Measurements from ENCODE around the gene ARHGAP1. TPM values are rescaled to one million over a fixed set of nuclear protein-coding genes. Genes with fewer than 3 reads are reported as not detected.

The ARHGAP1 gene
- total RNA-seq, 1 donor from 2014 or later, result 59.1 TPM

DNA sequence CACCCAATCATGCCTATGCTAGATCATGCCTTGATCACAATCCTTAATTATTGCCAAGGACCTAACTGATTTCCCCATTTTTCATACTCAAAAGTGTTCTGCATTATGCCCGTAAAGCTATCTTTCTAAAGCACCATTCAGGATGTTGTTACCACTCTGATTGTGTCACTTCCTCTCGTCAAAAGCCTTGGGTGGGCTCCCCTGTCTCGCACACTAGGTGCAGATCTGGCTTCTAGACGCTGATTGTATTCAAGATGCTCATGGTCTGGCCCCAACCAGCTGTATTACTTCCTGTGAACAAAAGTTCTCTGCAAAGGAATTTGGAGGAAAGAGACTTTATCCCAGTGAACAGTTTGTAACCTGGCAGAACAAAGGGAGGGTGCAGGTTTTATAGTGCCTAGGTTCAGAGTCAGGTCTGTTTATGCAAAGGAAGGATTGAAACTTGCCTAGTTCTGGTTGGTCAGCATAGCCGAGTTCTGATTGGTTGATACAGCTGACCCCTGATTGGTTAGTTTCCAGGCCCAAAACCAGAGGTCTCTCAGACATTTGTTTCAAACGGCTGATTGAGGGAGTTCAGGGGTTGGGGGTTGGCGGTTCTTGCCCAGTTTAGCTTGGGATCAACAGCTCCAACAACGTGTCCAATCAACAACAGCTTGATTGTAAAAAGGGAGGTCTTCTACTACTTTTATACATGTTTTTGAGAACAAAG lies 57.6 kb downstream of the ARHGAP1 start:
- Mint-ChIP-seq H3K9me3 (peaks cover 5% of the 10 kb centered on the region), H3K4me1 (peaks cover 5% of the 10 kb centered on the region), H3K27me3 (no peaks in the 10 kb centered on the region), H3K36me3 (ENCODE audit: low read depth) (peaks cover 42% of the 10 kb centered on the region), H3K27ac (no peak overlapping the region), H3K4me3 (no peak overlapping the region)
- no peak for DNase-seq
- intact Hi-C loops (cut with micrococcal nuclease), result no loop called here

DNA sequence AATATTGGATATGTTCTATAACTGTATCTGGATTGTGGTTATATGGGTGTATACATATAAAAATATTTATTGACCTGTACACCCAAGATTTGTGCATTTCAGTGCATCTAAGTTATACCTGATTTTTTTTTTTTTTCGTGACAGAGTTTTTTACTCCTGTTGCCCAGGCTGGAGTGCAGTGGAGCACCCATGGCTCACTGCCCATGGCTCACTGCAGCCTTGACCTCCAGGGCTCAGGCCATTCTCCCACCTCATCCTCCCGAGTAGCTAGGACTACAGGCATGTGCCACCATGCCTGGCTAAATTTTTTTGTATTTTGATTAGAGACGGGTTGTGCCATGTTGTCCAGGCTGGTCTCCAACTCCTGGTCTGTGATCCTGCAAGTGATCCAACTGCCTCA lies 58.8 kb downstream of the ARHGAP1 start:
- H3K27me3 Mint-ChIP-seq, result no peaks in the 10 kb centered on the region
- intact Hi-C loops (cut with micrococcal nuclease), result no loop called here
- H3K4me3 Mint-ChIP-seq, result no peak overlapping the region
- H3K4me1 Mint-ChIP-seq, result peaks cover 5% of the 10 kb centered on the region
- no peak for DNase-seq
- H3K27ac Mint-ChIP-seq, result no peak overlapping the region
- peaks cover 41% of the 10 kb centered on the region for H3K36me3 Mint-ChIP-seq (ENCODE audit: low read depth)
- peaks cover 5% of the 10 kb centered on the region for H3K9me3 Mint-ChIP-seq

DNA sequence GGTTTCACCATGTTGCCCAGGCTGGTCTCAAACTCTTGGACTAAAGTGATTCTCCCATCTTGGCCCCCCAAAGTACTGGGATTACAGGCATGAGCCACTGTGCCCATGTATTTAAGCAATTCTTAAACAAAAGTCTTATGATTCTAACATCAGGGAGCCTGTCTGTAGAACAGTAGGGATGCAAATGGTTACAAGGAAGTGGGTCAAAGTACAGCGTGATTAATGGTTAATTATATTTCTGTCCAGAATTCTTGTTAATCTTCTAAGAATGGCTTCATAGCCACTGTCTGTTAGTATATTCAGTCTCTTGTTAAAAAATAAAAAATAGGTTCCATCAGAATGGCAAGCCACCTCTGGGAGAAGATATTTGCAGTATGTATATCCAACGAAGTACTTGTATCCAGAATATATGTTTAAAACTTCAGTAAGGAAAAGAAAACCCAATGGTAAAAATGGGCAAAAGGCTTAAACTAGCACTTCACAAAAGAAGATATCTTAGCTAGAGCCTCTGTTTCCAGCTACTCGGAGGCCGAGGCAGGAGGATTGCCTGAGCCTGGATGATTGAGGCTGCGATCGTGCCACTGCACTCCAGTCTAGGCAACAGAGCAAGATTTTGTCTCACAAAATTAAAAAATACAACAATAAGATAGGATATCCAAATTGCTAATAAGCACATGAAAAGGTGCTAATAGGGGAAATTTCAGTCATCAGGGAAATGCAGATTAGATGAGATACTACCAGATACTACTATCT lies 60.2 kb downstream of the ARHGAP1 start:
- Mint-ChIP-seq H3K4me3 (no peak overlapping the region), H3K4me1 (peaks cover 5% of the 10 kb centered on the region), H3K36me3 (ENCODE audit: low read depth) (peaks cover 36% of the 10 kb centered on the region), H3K27ac (no peak overlapping the region), H3K9me3 (peaks cover 5% of the 10 kb centered on the region), H3K27me3 (no peaks in the 10 kb centered on the region)
- intact Hi-C loops (cut with micrococcal nuclease), result no loop called here
- DNase-seq, result no peak

GRCh38 chr11:46639197-46639839 lies 61.1 kb downstream of the ARHGAP1 start:
- intact Hi-C loops (cut with micrococcal nuclease), result no loop called here
- Mint-ChIP-seq H3K36me3 (ENCODE audit: low read depth) (peaks cover 32% of the 10 kb centered on the region), H3K27ac (no peak overlapping the region), H3K27me3 (no peaks in the 10 kb centered on the region), H3K4me3 (no peak overlapping the region), H3K9me3 (peaks cover 5% of the 10 kb centered on the region), H3K4me1 (peaks cover 5% of the 10 kb centered on the region)
- DNase-seq, result no peak

- intact Hi-C loops (cut with micrococcal nuclease), result no loop called here
- no peak overlapping the region for H3K27ac Mint-ChIP-seq
- peaks cover 8% of the 10 kb centered on the region for H3K4me1 Mint-ChIP-seq
- H3K9me3 Mint-ChIP-seq, result peaks cover 5% of the 10 kb centered on the region
- no peaks in the 10 kb centered on the region for H3K27me3 Mint-ChIP-seq
- H3K36me3 Mint-ChIP-seq (ENCODE audit: low read depth), result peaks cover 28% of the 10 kb centered on the region
- H3K4me3 Mint-ChIP-seq, result no peak overlapping the region
- no peak for DNase-seq
Observed at GRCh38 chr11:46637546-46637945, 62.9 kb downstream of the ARHGAP1 start.

DNA sequence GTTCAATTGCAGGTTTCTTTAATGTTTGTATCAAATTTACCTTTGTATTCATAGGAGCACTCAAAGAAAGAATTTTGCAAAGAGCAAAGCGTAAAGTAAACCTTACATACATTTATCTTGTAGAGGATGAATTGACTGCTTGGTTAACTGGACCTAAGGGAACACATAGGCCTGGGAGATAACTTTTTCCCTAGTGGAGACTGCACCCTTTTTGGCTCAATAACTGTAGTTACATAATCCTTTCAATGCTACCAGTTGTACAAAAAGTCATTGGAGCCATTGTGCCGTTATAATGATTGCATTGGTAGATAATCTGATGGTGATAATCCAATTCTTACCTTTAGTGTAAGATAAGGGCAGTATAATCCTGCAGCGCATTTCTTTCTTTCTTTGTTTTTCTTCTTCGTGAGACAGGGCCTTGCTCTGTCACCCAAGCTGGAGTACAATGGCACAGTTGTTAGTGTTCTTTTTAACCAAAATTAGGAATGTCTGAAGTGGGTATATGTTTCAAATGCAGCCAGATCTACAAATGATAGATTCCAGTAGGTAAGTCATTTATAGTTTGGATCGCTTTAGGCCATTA lies 64.8 kb downstream of the ARHGAP1 start:
- H3K27ac Mint-ChIP-seq, result no peak overlapping the region

DNA sequence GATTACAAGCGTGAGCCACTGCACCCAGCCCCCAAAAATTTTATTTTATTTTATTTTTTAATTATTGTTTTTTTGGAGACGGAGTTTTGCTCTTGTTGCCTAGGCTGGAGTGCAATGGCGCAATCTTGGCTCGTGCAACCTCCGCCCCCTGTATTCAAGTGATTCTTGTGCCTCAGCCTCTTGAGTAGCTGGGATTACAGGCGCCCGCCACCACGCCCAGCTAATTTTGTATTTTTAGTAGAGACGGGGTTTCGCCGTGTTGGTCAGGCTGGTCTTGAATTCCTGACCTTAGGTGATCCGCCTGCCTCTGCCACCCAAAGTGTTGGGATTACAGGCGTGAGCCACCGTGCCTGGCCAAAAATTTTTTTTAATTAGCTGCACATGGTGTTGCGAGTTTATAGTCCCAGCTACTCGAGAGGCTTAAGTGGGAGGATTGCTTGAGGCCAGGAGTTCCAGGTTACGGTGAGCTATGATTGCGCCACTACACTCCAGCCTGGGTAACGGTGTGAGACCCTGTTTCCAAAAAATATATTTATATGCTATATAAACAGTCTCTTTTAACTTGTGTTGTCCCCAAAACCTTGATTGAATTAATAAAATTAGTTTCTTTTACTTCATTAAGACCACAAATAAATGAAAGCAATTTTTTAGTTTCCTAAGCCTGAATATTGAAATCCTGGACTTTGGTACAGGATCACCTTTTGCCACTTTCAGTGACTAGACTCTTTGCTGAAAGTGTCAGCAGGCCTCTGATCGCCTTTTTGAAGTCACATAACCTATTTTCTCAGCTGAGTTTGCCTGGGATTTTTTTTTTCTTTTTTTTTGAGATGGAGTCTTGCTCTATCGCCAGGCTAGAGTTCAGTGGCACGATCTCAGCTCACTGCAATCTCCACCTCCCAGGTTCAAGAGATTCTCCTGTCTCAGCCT lies 66.9 kb downstream of the ARHGAP1 start:
- H3K4me1 Mint-ChIP-seq, result peaks cover 5% of the 10 kb centered on the region
- H3K27me3 Mint-ChIP-seq, result no peaks in the 10 kb centered on the region
- no peak overlapping the region for H3K4me3 Mint-ChIP-seq
- H3K36me3 Mint-ChIP-seq (ENCODE audit: low read depth), result peaks cover 19% of the 10 kb centered on the region
- H3K9me3 Mint-ChIP-seq, result no peaks in the 10 kb centered on the region
- no peak for DNase-seq
- intact Hi-C loops (cut with micrococcal nuclease), result no loop called here
- H3K27ac Mint-ChIP-seq, result no peak overlapping the region

More for the DNA sequence above, 64.8 kb downstream of the ARHGAP1 start:
- no peaks in the 10 kb centered on the region for H3K27me3 Mint-ChIP-seq
- H3K9me3 Mint-ChIP-seq, result peaks cover 5% of the 10 kb centered on the region
- peaks cover 10% of the 10 kb centered on the region for H3K4me1 Mint-ChIP-seq
- no peak for DNase-seq
- intact Hi-C loops (cut with micrococcal nuclease), result no loop called here
- peaks cover 27% of the 10 kb centered on the region for H3K36me3 Mint-ChIP-seq (ENCODE audit: low read depth)
- H3K4me3 Mint-ChIP-seq, result no peak overlapping the region

DNA sequence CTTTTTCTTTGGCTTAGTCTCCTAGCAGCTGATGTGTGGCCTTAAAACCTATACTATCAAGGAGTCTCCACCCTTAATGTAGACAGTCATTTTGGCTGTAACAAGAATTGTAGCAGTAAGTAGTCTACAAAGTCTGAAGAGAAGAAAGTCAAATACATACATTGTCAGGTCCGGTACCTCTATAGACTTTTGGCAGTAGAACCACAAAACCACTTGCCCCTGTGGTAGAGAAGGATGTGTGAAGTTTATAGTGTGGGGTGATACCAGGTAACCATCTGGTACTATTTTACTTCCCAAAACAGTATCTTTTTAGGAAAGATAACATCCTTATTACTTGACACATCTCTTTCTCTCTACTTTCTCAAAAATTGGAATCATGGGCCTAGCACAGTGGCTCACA lies 67.9 kb downstream of the ARHGAP1 start:
- Mint-ChIP-seq H3K36me3 (ENCODE audit: low read depth) (peaks cover 15% of the 10 kb centered on the region), H3K4me3 (no peak overlapping the region), H3K27ac (no peak overlapping the region), H3K27me3 (no peaks in the 10 kb centered on the region), H3K4me1 (peaks cover 5% of the 10 kb centered on the region), H3K9me3 (no peaks in the 10 kb centered on the region)
- intact Hi-C loops (cut with micrococcal nuclease), result no loop called here
- DNase-seq, result no peak

DNA sequence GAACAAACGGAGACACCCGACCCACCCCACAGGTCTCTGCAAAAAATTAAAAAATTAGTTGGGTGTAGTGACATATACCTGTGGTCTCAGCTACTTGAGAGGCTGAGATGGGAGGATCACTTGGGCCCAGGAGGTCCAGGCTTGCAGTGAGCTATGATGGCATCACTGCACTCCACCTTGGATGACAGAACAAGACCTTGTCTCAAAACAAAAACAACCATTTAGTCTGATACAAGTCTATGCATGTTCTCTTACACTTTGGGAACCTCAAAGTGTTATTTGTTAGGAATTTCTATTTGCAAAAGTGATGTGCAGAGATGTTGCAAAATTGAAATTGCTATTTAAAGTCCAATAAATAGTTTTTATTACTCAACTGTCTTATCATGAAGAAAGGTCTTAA lies 68.7 kb downstream of the ARHGAP1 start:
- intact Hi-C loops (cut with micrococcal nuclease), result no loop called here
- peaks cover 14% of the 10 kb centered on the region for H3K36me3 Mint-ChIP-seq (ENCODE audit: low read depth)
- H3K4me3 Mint-ChIP-seq, result no peak overlapping the region
- H3K27me3 Mint-ChIP-seq, result no peaks in the 10 kb centered on the region
- peaks cover 5% of the 10 kb centered on the region for H3K4me1 Mint-ChIP-seq
- no peak overlapping the region for H3K27ac Mint-ChIP-seq
- no peak for DNase-seq
- H3K9me3 Mint-ChIP-seq, result no peaks in the 10 kb centered on the region

DNA sequence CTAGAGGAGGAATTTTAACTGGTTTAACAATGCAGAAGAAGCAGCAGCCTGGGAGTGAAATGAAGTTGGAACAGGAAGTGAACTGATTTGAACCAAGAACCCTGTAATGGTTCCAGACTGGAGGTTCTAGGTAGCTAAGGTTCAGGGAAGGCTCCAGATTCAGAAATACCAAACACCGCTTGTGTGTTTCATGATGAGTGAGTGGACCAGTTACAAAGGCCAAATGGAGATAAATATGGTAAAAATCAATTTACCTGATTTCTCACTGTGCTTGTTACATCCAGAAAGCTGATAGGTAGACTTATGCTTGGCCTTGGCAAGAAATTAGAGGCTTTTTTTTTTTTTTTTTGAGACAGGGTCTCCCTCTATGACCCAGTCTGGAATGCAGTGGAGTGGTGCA lies 70.2 kb downstream of the ARHGAP1 start:
- peaks cover 5% of the 10 kb centered on the region for H3K4me1 Mint-ChIP-seq
- intact Hi-C loops (cut with micrococcal nuclease), result no loop called here
- no peaks in the 10 kb centered on the region for H3K27me3 Mint-ChIP-seq
- DNase-seq, result no peak
- peaks cover 20% of the 10 kb centered on the region for H3K36me3 Mint-ChIP-seq (ENCODE audit: low read depth)
- H3K9me3 Mint-ChIP-seq, result no peaks in the 10 kb centered on the region
- H3K4me3 Mint-ChIP-seq, result no peak overlapping the region
- H3K27ac Mint-ChIP-seq, result no peak overlapping the region

DNA sequence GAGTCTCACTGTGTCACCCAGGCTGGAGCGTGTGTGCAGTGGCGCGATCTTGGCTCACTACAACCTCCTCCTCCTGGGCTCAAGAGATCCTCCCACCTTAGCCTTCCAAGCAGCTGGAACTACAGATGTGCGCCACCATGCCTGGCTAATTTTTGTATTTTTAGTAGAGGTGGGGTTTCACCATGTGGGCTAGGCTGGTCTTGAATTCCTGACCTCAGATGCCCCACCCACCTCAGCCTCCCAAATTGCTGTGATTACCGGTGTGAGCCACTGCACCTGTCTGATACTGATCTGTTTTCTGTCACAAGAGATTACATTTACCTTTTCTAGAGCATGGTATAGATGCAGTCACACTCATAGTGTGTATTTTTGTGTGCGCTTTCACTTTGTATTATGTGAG lies 71.5 kb downstream of the ARHGAP1 start:
- no peaks in the 10 kb centered on the region for H3K9me3 Mint-ChIP-seq
- no peak for DNase-seq
- peaks cover 5% of the 10 kb centered on the region for H3K4me1 Mint-ChIP-seq
- H3K27me3 Mint-ChIP-seq, result no peaks in the 10 kb centered on the region
- no peak overlapping the region for H3K27ac Mint-ChIP-seq
- no peak overlapping the region for H3K4me3 Mint-ChIP-seq
- peaks cover 23% of the 10 kb centered on the region for H3K36me3 Mint-ChIP-seq (ENCODE audit: low read depth)
- intact Hi-C loops (cut with micrococcal nuclease), result no loop called here

All from activated CD4-positive, alpha-beta T cell treated with anti-CD3 and anti-CD28 coated beads, Interleukin-2, amount 10 ng/mL, durations not matched to agents 24 days and 14 days (primary cell).